ENCODE data around the gene MAB21L3. TPM values are rescaled to one million over a fixed set of nuclear protein-coding genes. Genes with fewer than 3 reads are reported as not detected.
A peak's percentile ranks its signal among the peaks of the same experiment; 100 is the strongest.
"Not testable (repeated sequence)": the region's sequence is repeated elsewhere in the genome, so short reads cannot be mapped to it uniquely, and the experiment has no call there.

Gene MAB21L3
- total RNA-seq, 1 donor from 2014 or later = 0.46 TPM

GRCh38 chr1:116138277-116138792, 27.1 kb downstream of the MAB21L3 start:
- TF ChIP-seq, protein P1, sequence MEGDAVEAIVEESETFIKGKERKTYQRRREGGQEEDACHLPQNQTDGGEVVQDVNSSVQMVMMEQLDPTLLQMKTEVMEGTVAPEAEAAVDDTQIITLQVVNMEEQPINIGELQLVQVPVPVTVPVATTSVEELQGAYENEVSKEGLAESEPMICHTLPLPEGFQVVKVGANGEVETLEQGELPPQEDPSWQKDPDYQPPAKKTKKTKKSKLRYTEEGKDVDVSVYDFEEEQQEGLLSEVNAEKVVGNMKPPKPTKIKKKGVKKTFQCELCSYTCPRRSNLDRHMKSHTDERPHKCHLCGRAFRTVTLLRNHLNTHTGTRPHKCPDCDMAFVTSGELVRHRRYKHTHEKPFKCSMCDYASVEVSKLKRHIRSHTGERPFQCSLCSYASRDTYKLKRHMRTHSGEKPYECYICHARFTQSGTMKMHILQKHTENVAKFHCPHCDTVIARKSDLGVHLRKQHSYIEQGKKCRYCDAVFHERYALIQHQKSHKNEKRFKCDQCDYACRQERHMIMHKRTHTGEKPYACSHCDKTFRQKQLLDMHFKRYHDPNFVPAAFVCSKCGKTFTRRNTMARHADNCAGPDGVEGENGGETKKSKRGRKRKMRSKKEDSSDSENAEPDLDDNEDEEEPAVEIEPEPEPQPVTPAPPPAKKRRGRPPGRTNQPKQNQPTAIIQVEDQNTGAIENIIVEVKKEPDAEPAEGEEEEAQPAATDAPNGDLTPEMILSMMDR (IDR thresholded peaks at IDR 0.05) = no peak
- DNase-seq = no peak
- Histone ChIP-seq H3K4me1 (no peaks in the 10 kb centered on the region), H3K27ac (peak overlapping the region; percentile 18), H3K4me3 (no peak overlapping the region), H3K9me3 (no peaks in the 10 kb centered on the region), H3K27me3 (no peaks in the 10 kb centered on the region), H3K36me3 (no peaks in the 10 kb centered on the region)
- intact Hi-C loops (cut with DNase I) = no loop called here
- ATAC-seq = no peak

- Histone ChIP-seq H3K27me3 (no peaks in the 10 kb centered on the region), H3K4me1 (no peaks in the 10 kb centered on the region), H3K4me3 (no peak overlapping the region), H3K27ac (no peak overlapping the region), H3K36me3 (no peaks in the 10 kb centered on the region), H3K9me3 (no peaks in the 10 kb centered on the region)
- TF ChIP-seq, protein P1 (IDR thresholded peaks at IDR 0.05) = no peak
- DNase-seq = no peak
- intact Hi-C loops (cut with DNase I) = no loop called here
- no peak for ATAC-seq
These were observed 28.5 kb downstream of the MAB21L3 start for GRCh38 chr1:116139592-116140134.

GRCh38 chr1:116144151-116144550, 33.0 kb downstream of the MAB21L3 start:
- Histone ChIP-seq H3K4me1 (no peaks in the 10 kb centered on the region), H3K27me3 (no peaks in the 10 kb centered on the region), H3K36me3 (no peaks in the 10 kb centered on the region), H3K9me3 (no peaks in the 10 kb centered on the region), H3K27ac (no peak overlapping the region), H3K4me3 (no peak overlapping the region)
- intact Hi-C loops (cut with DNase I) = no loop called here
- TF ChIP-seq, protein P1 (IDR thresholded peaks at IDR 0.05) = no peak
- ATAC-seq (no peak), DNase-seq (no peak)

DNA sequence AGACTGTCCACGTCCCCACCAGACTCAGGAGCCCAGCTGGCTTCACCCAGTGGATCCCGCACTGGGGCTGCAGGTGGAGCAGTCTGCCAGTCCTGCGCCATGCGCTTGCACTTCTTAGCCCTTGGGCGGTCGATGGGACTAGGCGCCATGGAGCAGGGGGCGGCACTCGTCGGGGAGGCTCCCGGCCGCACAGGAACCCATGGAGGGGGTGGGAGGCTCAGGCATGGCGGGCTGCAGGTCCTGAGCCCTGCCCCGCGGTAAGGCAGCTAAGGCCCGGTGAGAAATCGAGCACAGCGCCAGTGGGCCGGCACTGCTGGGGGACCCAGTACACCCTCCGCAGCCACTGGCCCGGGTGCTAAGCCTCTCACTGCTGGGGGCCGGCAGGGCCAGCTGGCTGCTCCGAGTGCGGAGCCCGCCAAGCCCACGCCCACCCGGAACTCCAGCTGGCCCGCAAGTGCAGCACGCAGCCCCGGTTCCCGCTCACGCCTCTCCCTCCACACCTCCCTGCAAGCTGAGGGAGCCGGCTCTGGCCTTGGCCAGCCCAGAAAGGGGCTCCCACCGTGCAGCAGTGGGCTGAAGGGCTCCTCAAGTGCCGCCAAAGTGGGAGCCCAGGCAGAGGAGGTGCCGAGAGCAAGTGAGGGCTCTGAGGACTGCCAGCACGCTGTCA, 35.4 kb downstream of the MAB21L3 start:
- ATAC-seq; H3K4me1 ChIP-seq; H3K27me3 ChIP-seq; H3K27ac ChIP-seq; H3K36me3 ChIP-seq; H3K4me3 ChIP-seq; intact Hi-C loops (cut with DNase I); DNase-seq; H3K9me3 ChIP-seq: not testable (repeated sequence)

DNA sequence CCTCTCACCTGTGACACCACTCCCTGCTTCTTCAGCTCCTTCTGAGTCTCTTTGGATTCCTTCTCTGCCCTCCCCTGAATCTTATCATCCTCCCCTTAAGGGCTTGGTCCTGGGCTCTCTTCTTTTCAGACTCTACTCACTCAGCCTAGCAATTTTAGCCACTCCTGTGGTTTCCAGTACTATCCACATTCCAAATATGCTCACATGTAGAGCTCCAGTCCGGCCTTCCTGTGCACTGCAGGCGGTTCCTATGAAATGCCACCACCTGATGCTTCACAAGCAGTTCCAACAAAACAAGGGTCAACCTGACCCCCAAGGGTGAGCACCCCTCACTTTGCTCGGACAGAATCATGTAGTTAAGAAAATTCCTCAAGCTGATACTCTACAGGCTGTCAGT, 35.9 kb downstream of the MAB21L3 start:
- intact Hi-C loops (cut with DNase I) = no loop called here
- TF ChIP-seq, protein P1 (IDR thresholded peaks at IDR 0.05) = no peak
- Histone ChIP-seq H3K36me3 (no peaks in the 10 kb centered on the region), H3K4me1 (peaks cover 11% of the 10 kb centered on the region), H3K27me3 (no peaks in the 10 kb centered on the region), H3K4me3 (no peak overlapping the region), H3K9me3 (no peaks in the 10 kb centered on the region), H3K27ac (no peak overlapping the region)
- no peak for ATAC-seq
- DNase-seq = no peak

- TF ChIP-seq, protein P1 (IDR thresholded peaks at IDR 0.05) = no peak
- Histone ChIP-seq H3K27me3 (no peaks in the 10 kb centered on the region), H3K36me3 (no peaks in the 10 kb centered on the region), H3K4me1 (peaks cover 11% of the 10 kb centered on the region), H3K4me3 (no peak overlapping the region), H3K9me3 (no peaks in the 10 kb centered on the region), H3K27ac (no peak overlapping the region)
- ATAC-seq (no peak), DNase-seq (no peak)
- intact Hi-C loops (cut with DNase I) = no loop called here
These were observed 36.8 kb downstream of the MAB21L3 start for GRCh38 chr1:116147972-116148371.
